WERI-Rb-1 (cell line): ENCODE measurements around the gene RAB17.
"Not testable (repeated sequence)": the region's sequence is repeated elsewhere in the genome, so short reads cannot be mapped to it uniquely, and the experiment has no call there.

Experiments
- DNase-seq: peaks from one replicate; pipeline ENCODE4 v3.0.0-alpha.2; 2020
- H3K27ac ChIP-seq: fragments of 250-450 bp; sonication (Bioruptor Pico); 2 replicates; pipeline ENCODE4 v1.5.1; 2020; ENCODE audit warnings: mild to moderate bottlenecking, moderate library complexity
- H3K27me3 ChIP-seq: fragments of 250-450 bp; sonication (Bioruptor Pico); 2 replicates; pipeline ENCODE4 v1.5.1; 2021; ENCODE audit warnings: mild to moderate bottlenecking, low read depth, moderate library complexity; ENCODE audit not compliant: insufficient read depth, severe bottlenecking
- H3K36me3 ChIP-seq: fragments of 250-450 bp; sonication (Bioruptor Pico); 2 replicates; pipeline ENCODE4 v1.5.1; 2020; ENCODE audit warnings: mild to moderate bottlenecking, moderate library complexity
- H3K4me3 ChIP-seq: 2 replicates; pipeline ENCODE4 v1.5.1; 2011; ENCODE audit warnings: low read depth, mild to moderate bottlenecking, control low read depth, low read length
- H3K9me3 ChIP-seq: fragments of 250-450 bp; sonication (Bioruptor Pico); 2 replicates; pipeline ENCODE4 v1.5.1; 2021; ENCODE audit warnings: mild to moderate bottlenecking, moderate library complexity; ENCODE audit not compliant: severe bottlenecking
- TF ChIP-seq, protein P1 (sequence below): IDR thresholded peaks from 2 replicates; pipeline ENCODE4 v1.5.1; 2011; ENCODE audit warnings: low read depth, mild to moderate bottlenecking, control low read depth, inconsistent platforms, low read length

The RAB17 gene

DNA sequence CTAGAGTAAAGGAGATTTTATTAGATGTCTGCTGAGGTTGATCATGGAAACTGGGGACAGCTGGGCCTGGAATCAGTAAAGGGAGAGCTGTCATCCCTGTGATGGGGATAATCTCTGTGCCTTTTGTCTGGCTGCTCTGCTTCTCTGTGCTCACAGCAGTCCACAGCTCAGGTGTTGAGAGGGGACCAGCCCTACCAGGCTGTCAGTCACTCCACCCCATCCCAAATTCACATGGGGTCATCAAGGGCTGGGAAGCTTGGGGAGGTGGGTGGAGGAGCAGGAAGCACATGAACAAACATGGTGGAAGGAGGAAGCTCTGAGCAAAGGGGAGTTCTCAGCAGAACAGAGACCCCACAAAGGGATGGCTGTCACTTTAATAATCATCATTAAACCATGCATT lies 23.1 kb upstream of the RAB17 start:
- TF ChIP-seq, protein P1, sequence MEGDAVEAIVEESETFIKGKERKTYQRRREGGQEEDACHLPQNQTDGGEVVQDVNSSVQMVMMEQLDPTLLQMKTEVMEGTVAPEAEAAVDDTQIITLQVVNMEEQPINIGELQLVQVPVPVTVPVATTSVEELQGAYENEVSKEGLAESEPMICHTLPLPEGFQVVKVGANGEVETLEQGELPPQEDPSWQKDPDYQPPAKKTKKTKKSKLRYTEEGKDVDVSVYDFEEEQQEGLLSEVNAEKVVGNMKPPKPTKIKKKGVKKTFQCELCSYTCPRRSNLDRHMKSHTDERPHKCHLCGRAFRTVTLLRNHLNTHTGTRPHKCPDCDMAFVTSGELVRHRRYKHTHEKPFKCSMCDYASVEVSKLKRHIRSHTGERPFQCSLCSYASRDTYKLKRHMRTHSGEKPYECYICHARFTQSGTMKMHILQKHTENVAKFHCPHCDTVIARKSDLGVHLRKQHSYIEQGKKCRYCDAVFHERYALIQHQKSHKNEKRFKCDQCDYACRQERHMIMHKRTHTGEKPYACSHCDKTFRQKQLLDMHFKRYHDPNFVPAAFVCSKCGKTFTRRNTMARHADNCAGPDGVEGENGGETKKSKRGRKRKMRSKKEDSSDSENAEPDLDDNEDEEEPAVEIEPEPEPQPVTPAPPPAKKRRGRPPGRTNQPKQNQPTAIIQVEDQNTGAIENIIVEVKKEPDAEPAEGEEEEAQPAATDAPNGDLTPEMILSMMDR, result no peak
- no peak for DNase-seq
- Histone ChIP-seq H3K27ac (no peak overlapping the region), H3K27me3 (no peaks in the 10 kb centered on the region), H3K9me3 (no peaks in the 10 kb centered on the region), H3K36me3 (no peaks in the 10 kb centered on the region), H3K4me3 (no peak overlapping the region)

DNA sequence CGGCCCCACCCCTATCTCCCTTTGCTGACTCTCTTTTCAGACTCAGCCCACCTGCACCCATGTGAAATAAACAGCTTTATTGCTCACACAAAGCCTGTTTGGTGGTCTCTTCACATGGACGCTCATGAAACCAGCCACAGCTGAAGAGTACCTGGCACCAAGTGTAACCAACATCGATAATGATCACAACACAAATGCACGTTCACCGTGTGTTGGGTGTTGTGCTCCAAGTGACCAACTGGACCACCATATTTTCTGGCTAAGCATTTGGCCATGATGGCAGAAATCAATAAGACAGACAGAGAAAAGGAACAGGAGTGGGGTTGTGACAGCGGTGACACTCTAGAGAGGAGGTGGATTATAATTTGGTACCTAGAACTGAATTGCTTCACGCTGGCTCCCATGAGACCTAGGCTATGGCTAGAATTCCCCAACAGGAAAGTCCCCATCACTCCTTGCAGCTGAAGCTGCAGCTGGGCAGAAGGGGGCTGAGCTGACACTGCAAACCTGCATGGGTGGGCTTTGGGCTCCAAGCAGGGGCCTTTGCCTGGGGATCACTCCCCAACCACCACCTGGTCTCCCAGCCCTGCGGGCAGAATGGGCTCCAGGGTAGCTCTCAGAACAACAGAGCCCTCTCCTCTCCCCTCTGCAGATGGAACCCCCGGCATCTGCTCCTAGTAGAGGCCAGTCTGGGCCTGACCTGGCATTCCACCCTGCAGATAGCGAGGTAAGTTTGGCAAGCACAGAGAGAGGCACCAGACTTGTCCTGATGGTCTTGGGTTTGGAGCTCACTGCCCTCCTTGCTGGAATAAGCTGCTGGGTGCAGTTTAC lies 22.2 kb upstream of the RAB17 start:
- DNase-seq, result no peak
- TF ChIP-seq, protein P1, result no peak
- Histone ChIP-seq H3K36me3 (no peaks in the 10 kb centered on the region), H3K27ac (no peak overlapping the region), H3K9me3 (no peaks in the 10 kb centered on the region), H3K4me3 (no peak overlapping the region), H3K27me3 (no peaks in the 10 kb centered on the region)

DNA sequence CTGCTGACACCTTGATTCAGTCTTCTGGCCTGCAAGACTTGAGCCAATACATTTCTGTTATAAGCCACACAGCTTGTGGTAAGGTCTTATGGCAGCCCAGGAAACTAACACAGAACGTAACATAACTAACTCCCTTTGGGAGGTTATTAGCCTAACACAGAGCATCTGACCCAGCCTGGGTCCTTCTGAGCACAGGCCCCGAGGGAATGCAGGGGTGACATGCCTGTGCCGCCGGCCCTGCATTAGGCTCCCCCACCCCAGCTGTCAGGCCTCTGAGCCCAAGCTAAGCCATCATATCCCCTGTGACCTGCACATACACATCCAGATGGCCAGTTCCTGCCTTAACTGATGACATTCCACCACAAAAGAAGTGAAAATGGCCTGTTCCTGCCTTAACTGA lies 16.0 kb upstream of the RAB17 start:
- not testable (repeated sequence) for H3K4me3 ChIP-seq, H3K9me3 ChIP-seq, H3K27ac ChIP-seq, H3K36me3 ChIP-seq, H3K27me3 ChIP-seq
- DNase-seq, result peak; percentile 75

DNA sequence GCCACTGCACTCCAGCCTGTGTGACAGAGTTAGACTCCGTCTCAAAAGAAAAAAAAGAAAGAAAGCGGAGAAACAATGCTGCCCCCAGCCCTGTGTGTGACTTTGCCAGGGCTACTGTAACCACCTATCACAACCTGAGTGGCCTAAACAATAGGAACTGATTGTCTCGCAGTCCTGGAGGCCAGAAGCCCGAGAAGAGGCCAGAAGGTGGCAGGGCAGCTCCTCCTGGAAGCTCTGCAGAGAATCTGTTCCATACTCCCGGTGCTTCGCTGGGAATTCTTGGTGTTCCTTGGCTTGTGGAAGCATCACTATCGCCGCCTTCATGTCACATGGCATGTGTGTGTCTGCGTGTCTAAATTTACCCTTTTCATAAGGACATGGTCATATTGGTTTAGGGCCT lies 14.4 kb upstream of the RAB17 start:
- Histone ChIP-seq H3K36me3 (no peaks in the 10 kb centered on the region), H3K27me3 (peaks cover 10% of the 10 kb centered on the region), H3K4me3 (no peak overlapping the region), H3K9me3 (no peaks in the 10 kb centered on the region), H3K27ac (no peak overlapping the region)
- TF ChIP-seq, protein P1, result peak; percentile 73
- DNase-seq, result peak; percentile 68

DNA sequence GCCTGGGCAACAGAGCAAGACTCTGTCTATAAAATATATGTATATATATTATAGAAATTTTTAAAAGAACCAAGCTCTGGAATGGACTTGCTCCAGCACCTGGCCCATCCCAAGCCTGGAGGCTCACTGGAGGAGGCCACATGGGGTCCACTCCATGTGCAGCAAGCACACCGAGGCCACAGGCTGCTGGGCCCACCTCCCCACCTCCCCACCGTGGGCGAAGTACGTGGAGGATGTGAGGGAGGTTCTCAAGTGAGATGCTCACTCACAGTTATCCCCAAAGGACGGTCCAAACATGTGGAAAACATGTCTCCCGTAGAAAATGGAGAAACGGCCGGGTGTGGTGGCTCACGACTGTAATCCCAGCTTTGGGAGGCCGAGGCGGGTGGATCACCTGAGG lies 13.9 kb upstream of the RAB17 start:
- no peak overlapping the region for H3K27ac ChIP-seq
- H3K36me3 ChIP-seq, result no peaks in the 10 kb centered on the region
- no peaks in the 10 kb centered on the region for H3K9me3 ChIP-seq
- no peak overlapping the region for H3K4me3 ChIP-seq
- TF ChIP-seq, protein P1, result no peak
- peaks cover 13% of the 10 kb centered on the region for H3K27me3 ChIP-seq
- no peak for DNase-seq

DNA sequence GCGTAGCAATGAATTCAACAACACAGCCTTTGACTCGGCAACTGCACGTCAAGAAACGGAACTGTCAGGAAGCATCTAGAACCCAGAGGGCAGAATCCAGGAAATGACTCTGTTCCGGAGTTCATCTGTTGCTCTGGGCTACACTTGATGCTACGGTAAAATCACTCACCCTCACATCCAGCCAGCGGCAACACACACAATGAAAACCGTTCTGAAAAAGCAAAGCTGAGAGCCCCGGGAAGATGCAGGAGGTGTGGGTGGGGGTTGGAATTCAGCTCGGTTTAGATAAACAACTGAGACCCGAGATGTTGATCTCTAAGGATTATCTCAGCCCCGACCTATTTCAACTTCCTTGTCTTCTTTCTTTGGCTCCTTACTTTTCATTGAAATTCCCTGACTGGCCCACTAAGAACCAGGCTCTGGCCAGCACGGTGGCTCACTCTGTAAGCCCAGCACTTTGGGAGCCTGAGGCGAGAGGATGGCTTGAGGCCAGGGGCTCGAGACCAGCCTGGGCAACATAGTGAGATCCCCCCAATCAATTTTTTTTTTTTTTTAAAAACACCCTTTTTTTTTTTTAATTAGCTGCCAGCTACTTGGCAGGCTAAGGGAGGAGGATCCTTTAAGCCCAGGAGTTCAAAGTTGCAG lies 13.3 kb upstream of the RAB17 start:
- no peaks in the 10 kb centered on the region for H3K36me3 ChIP-seq
- no peak overlapping the region for H3K4me3 ChIP-seq
- H3K27me3 ChIP-seq, result peaks cover 13% of the 10 kb centered on the region
- no peak for DNase-seq
- TF ChIP-seq, protein P1, result no peak
- no peaks in the 10 kb centered on the region for H3K9me3 ChIP-seq
- H3K27ac ChIP-seq, result no peak overlapping the region
